Measurements from ENCODE around the gene SASH1. TPM values are rescaled to one million over a fixed set of nuclear protein-coding genes. Genes with fewer than 3 reads are reported as not detected.
"Not testable (repeated sequence)": the region's sequence is repeated elsewhere in the genome, so short reads cannot be mapped to it uniquely, and the experiment has no call there.

Gene SASH1
- total RNA-seq, 2 donors from 2014 or later: 80.8 to 99.4 TPM

- DNase-seq (ENCODE audit: low spot score): no peak
- intact Hi-C loops (cut with DNase I): no loop called here
These were observed 17.1 kb upstream of the SASH1 start for GRCh38 chr6:148325316-148326068.

- intact Hi-C loops (cut with DNase I): no loop called here
- DNase-seq (ENCODE audit: low spot score): no peak
These were observed 13.6 kb upstream of the SASH1 start for GRCh38 chr6:148328876-148329555.

GRCh38 chr6:148329596-148330381, 12.8 kb upstream of the SASH1 start:
- no peak for DNase-seq (ENCODE audit: low spot score)
- intact Hi-C loops (cut with DNase I): no loop called here

GRCh38 chr6:148332088-148332487, 10.6 kb upstream of the SASH1 start:
- intact Hi-C loops (cut with DNase I): no loop called here
- DNase-seq (ENCODE audit: low spot score): no peak

GRCh38 chr6:148336901-148337300, 5.7 kb upstream of the SASH1 start:
- intact Hi-C loops (cut with DNase I): no loop called here

GRCh38 chr6:148339766-148340165, 2.9 kb upstream of the SASH1 start:
- intact Hi-C loops (cut with DNase I): no loop called here
- no peak for DNase-seq (ENCODE audit: low spot score)

More at GRCh38 chr6:148336901-148337300, 5.7 kb upstream of the SASH1 start:
- DNase-seq (ENCODE audit: low spot score): no peak

- intact Hi-C loops (cut with DNase I): no loop called here
These were observed 1.9 kb upstream of the SASH1 start for GRCh38 chr6:148340586-148341297.

GRCh38 chr6:148342100-148342349, 613 bp upstream of the SASH1 start:
- no peak for DNase-seq (ENCODE audit: low spot score)

More at GRCh38 chr6:148340586-148341297, 1.9 kb upstream of the SASH1 start:
- DNase-seq (ENCODE audit: low spot score): no peak

GRCh38 chr6:148343047-148343782, 577 bp downstream of the SASH1 start:
- no peak for DNase-seq (ENCODE audit: low spot score)

More at GRCh38 chr6:148342100-148342349, 613 bp upstream of the SASH1 start:
- intact Hi-C loops (cut with DNase I): no loop called here

GRCh38 chr6:148345176-148345575, 2.5 kb downstream of the SASH1 start:
- no peak for DNase-seq (ENCODE audit: low spot score)
- intact Hi-C loops (cut with DNase I): no loop called here

More at GRCh38 chr6:148343047-148343782, 577 bp downstream of the SASH1 start:
- intact Hi-C loops (cut with DNase I): loop anchor here in 1 of 2 donors (1.0 kb wide), 1 partner anchor 29 kb away; no protein-coding TSS in a partner anchor

- intact Hi-C loops (cut with DNase I): no loop called here
These were observed 2.9 kb downstream of the SASH1 start for GRCh38 chr6:148345578-148345977.

GRCh38 chr6:148346681-148347440, 4.2 kb downstream of the SASH1 start:
- intact Hi-C loops (cut with DNase I): no loop called here

More at GRCh38 chr6:148345578-148345977, 2.9 kb downstream of the SASH1 start:
- DNase-seq (ENCODE audit: low spot score): no peak

GRCh38 chr6:148347441-148348054, 4.9 kb downstream of the SASH1 start:
- intact Hi-C loops (cut with DNase I): no loop called here
- DNase-seq (ENCODE audit: low spot score): no peak

More at GRCh38 chr6:148346681-148347440, 4.2 kb downstream of the SASH1 start:
- DNase-seq (ENCODE audit: low spot score): no peak

- intact Hi-C loops (cut with DNase I): no loop called here
- no peak for DNase-seq (ENCODE audit: low spot score)
These were observed 5.7 kb downstream of the SASH1 start for GRCh38 chr6:148348335-148348734.

- DNase-seq (ENCODE audit: low spot score): no peak
- intact Hi-C loops (cut with DNase I): no loop called here
These were observed 6.1 kb downstream of the SASH1 start for GRCh38 chr6:148348778-148349177.

GRCh38 chr6:148349466-148349865, 6.8 kb downstream of the SASH1 start:
- intact Hi-C loops (cut with DNase I): no loop called here
- no peak for DNase-seq (ENCODE audit: low spot score)

GRCh38 chr6:148351309-148351708, 8.7 kb downstream of the SASH1 start:
- intact Hi-C loops (cut with DNase I): no loop called here
- DNase-seq (ENCODE audit: low spot score): no peak

GRCh38 chr6:148352421-148352820, 9.8 kb downstream of the SASH1 start:
- DNase-seq (ENCODE audit: low spot score); intact Hi-C loops (cut with DNase I): not testable (repeated sequence)
